ENCODE data around the gene TF.
"Not testable (repeated sequence)": the region's sequence is repeated elsewhere in the genome, so short reads cannot be mapped to it uniquely, and the experiment has no call there.

The TF gene

DNA sequence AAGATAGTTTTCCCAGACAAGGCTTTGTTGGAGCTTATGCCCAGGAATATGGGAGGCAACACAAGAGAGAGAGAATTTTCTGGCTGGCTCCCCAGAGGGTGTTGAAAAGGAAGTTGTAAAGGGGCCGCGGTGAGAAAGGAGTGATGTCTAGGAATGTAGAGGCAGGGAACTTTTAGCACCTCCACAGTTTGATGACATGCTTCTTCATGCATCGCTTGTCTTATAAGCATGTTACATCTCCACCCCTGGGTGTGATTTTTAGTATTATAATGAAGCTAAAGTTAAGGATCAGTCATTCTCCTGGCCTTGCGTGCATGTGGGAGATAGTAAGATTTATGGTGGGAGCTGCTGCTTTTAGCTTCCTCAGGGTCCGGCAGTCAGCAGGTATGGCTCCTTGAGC, 32.8 kb upstream of the TF start:
- Histone ChIP-seq H3K27me3 (peaks cover 17% of the 10 kb centered on the region), H3K36me3 (no peaks in the 10 kb centered on the region), H3K9me3 (no peaks in the 10 kb centered on the region), H3K4me3 (ENCODE audit: low read depth, low read length) (no peak overlapping the region), H3K4me1 (no peaks in the 10 kb centered on the region)
- TF ChIP-seq CTCF (IDR thresholded peaks at IDR 0.05; ENCODE audit: low read depth, low read length), result no peak
- DNase-seq, result no peak

DNA sequence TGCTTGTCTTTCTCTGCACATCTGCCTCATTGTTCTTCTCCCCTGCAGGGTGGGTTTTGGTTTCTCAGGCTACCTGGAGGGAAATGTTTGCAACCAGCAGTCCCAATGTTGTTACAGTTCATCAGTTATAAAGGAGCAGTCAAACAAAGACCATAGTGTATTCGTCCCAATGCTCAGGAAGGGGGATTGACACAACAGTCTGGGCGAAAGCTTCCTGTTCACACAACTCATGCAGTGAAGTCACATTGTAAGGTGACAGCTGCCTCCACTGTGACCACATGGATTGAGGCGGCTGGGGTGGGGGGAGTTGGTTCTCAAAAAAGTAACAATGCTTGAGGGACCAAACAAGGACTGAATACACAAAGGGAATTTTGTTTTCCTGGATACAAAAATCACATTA, 28.8 kb upstream of the TF start:
- peaks cover 10% of the 10 kb centered on the region for H3K27me3 ChIP-seq
- H3K4me3 ChIP-seq (ENCODE audit: low read depth, low read length), result no peak overlapping the region
- DNase-seq, result no peak
- TF ChIP-seq CTCF (IDR thresholded peaks at IDR 0.05; ENCODE audit: low read depth, low read length), result no peak
- H3K36me3 ChIP-seq, result no peaks in the 10 kb centered on the region
- no peaks in the 10 kb centered on the region for H3K9me3 ChIP-seq
- no peaks in the 10 kb centered on the region for H3K4me1 ChIP-seq

DNA sequence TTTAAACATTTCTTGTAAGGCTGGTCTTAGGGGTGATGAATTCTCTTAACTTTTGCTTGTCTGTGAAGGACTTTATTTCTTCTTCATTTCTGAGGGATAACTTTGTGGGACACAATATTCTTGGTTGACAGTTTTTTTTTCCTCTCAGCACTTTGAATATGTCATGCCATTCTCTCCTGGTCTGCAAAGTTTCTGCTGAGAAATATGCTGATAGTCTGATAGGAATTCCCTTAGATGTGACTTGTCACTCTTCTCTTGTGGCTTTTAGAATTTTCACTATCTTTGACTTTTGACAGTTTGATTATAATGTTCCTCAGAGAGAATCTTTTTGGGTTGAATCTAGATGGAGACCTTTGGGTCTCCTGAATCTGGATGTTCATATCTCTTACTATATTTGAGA, 23.3 kb upstream of the TF start:
- no peak for DNase-seq
- no peaks in the 10 kb centered on the region for H3K9me3 ChIP-seq
- no peaks in the 10 kb centered on the region for H3K36me3 ChIP-seq
- no peak for TF ChIP-seq CTCF (IDR thresholded peaks at IDR 0.05; ENCODE audit: low read depth, low read length)
- peaks cover 6% of the 10 kb centered on the region for H3K27me3 ChIP-seq
- H3K4me1 ChIP-seq, result no peaks in the 10 kb centered on the region
- no peak overlapping the region for H3K4me3 ChIP-seq (ENCODE audit: low read depth, low read length)

DNA sequence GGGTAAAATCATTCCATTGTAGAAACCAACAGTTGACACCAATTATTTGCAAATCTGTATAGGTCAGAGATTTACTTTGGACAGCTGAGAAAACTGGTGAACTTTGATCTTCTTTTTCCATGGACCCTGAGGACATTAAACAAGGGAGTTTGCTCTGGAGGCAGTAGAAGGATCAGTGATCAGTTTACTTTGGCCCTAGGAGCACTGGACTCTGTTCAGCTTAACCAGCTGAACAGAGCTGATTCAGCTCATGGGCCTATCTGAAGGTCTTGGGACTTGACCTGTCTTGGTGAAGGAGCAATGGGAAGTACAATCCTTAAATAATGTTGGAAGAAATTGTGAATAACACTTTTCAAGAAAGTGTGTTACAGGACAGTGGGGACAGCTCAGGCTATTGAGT, 15.2 kb upstream of the TF start:
- peaks cover 12% of the 10 kb centered on the region for H3K27me3 ChIP-seq
- no peak for TF ChIP-seq CTCF (IDR thresholded peaks at IDR 0.05; ENCODE audit: low read depth, low read length)
- DNase-seq, result no peak
- H3K4me3 ChIP-seq (ENCODE audit: low read depth, low read length), result no peak overlapping the region
- no peaks in the 10 kb centered on the region for H3K36me3 ChIP-seq
- no peaks in the 10 kb centered on the region; the same call in 1 of the 2 replicates for H3K9me3 ChIP-seq
- no peaks in the 10 kb centered on the region for H3K4me1 ChIP-seq

DNA sequence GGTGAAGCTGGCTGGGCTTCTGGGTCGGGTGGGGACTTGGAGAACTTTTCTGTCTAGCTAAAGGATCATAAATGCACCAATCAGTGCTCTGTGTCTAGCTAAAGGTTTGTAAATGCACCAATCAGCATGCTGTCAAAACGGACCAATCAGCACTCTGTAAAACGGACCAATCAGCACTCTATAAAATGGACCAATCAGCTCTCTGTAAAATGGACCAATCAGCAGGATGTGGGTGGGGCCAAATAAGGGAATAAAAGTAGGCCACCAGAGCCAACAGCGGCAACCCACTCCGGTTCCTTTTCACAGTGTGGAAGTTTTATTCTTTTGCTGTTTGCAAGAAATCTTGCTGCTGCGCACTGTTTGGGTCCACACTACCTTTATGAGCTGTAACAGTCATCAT, 14.0 kb upstream of the TF start:
- not testable (repeated sequence) for DNase-seq; H3K4me3 ChIP-seq (ENCODE audit: low read depth, low read length); H3K36me3 ChIP-seq; H3K4me1 ChIP-seq; H3K9me3 ChIP-seq
- peaks cover 12% of the 10 kb centered on the region for H3K27me3 ChIP-seq

GRCh38 chr3:133733226-133733625, 13.0 kb upstream of the TF start:
- no peaks in the 10 kb centered on the region for H3K36me3 ChIP-seq
- no peak for TF ChIP-seq CTCF (IDR thresholded peaks at IDR 0.05; ENCODE audit: low read depth, low read length)
- no peaks in the 10 kb centered on the region for H3K4me1 ChIP-seq
- no peaks in the 10 kb centered on the region; the same call in 1 of the 2 replicates for H3K9me3 ChIP-seq
- H3K27me3 ChIP-seq, result peaks cover 12% of the 10 kb centered on the region
- no peak overlapping the region for H3K4me3 ChIP-seq (ENCODE audit: low read depth, low read length)
- no peak for DNase-seq

DNA sequence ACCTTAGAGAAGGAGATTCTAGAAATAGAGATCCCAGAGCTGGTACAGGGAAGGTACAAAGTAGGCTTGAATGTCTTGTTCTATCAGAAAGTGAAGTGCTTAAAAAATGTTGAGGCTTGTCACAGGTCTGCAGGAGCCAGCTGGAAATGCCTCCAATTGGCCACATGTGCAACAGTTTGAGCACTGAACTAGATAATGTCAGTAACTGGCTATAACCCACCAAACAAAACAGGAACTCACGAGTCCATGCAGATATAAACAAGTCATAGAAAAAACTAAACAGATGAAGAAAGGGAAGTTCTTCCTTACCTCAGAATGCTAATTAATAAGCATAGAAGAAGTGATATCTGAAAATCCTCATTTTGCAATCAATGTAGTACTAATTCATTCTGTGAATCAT, 11.9 kb upstream of the TF start:
- no peaks in the 10 kb centered on the region for H3K4me1 ChIP-seq
- H3K9me3 ChIP-seq, result no peaks in the 10 kb centered on the region; the same call in 1 of the 2 replicates
- no peaks in the 10 kb centered on the region for H3K36me3 ChIP-seq
- H3K4me3 ChIP-seq (ENCODE audit: low read depth, low read length), result no peak overlapping the region
- H3K27me3 ChIP-seq, result peaks cover 12% of the 10 kb centered on the region
- DNase-seq, result no peak
- no peak for TF ChIP-seq CTCF (IDR thresholded peaks at IDR 0.05; ENCODE audit: low read depth, low read length)

Measured in BE2C (cell line).